ENCODE measurements around the gene NFIL3. TPM values are rescaled to one million over a fixed set of nuclear protein-coding genes. Genes with fewer than 3 reads are reported as not detected.

The NFIL3 gene
- total and polyA plus RNA-seq, 2 of the 4 experiments (the other 2 are of a cell fraction) = 27.6 to 27.7 TPM

DNA sequence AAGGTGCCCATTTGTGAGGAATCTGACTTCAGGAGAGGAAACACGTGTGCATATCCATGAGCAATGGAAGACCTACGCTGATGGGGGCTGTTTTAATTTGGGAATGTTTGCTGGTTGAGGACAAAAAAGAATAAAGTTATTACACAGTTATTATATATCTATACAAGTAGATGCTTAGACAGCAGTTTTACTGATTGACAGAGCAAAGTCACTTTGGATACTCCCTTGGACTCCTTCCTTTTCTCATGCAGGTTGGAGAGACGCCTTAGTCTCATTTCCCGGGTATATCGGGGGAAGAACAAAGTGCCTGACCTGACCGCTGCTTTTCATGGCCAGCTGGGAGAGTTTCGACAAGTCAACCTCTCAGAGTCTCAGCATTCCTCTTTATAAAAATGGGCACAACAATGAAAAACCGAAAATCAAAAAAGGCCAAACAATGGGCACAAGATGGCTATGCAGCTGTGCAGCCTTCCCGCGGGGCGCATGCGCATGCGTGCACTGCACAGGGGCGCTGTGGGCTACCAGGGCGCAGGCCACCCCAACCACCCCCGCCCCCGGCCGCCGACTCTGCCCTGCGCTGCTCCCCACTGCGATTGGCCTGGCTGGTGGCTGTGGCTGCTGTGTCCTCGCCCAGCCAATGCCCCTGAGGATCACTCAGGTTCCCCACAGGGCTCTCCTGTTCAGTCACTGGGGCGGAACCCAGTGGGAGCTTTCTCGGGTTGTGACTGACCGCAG, 18.1 kb downstream of the NFIL3 start:
- dilution Hi-C loops (cut with HindIII; ENCODE audit: low sequenced_read_pairs, unreplicated experiment) = no loop called here
- TF ChIP-seq CHD1 (IDR thresholded peaks at IDR 0.05; ENCODE audit: low read depth, low read length) (no peak), NFE2L2 (IDR thresholded peaks at IDR 0.05; ENCODE audit: low read depth, low read length) (no peak), MAFK (IDR thresholded peaks at IDR 0.05; ENCODE audit: low read depth, low read length) (peak; percentile 33; the same call in 1 of the 2 replicates)
- TF ChIP-seq, protein P1, sequence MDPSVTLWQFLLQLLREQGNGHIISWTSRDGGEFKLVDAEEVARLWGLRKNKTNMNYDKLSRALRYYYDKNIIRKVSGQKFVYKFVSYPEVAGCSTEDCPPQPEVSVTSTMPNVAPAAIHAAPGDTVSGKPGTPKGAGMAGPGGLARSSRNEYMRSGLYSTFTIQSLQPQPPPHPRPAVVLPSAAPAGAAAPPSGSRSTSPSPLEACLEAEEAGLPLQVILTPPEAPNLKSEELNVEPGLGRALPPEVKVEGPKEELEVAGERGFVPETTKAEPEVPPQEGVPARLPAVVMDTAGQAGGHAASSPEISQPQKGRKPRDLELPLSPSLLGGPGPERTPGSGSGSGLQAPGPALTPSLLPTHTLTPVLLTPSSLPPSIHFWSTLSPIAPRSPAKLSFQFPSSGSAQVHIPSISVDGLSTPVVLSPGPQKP (IDR thresholded peaks at IDR 0.05; ENCODE audit: borderline replicate concordance, low read depth, low read length) = no peak

More for the DNA sequence above, 18.1 kb downstream of the NFIL3 start:
- no peak overlapping the region for H3K9ac ChIP-seq (ENCODE audit: low read depth, low read length)
- H3K36me3 ChIP-seq (ENCODE audit: control insufficient read depth, insufficient read depth, low read length) = peaks cover 31% of the 10 kb centered on the region
- intact Hi-C loops (cut with micrococcal nuclease) (no loop called here), in situ Hi-C loops (cut with MboI; ENCODE audit: low sequenced_read_pairs) (no loop called here)
- no peak overlapping the region for H3K4ac ChIP-seq (ENCODE audit: low read depth, low read length)
- no peak overlapping the region for H3K23ac ChIP-seq (ENCODE audit: low read depth, low read length)
- no peak for ATAC-seq (ENCODE audit: low read depth)
- H2BK20ac ChIP-seq (ENCODE audit: low read depth, low read length) = no peak overlapping the region
- no peak overlapping the region for H3K18ac ChIP-seq (ENCODE audit: low read depth, low read length)
- H4K8ac ChIP-seq (ENCODE audit: low read depth in 2 of 2, low read length in 2 of 2) = no peak overlapping the region
- ChIA-PET CTCF (interaction anchor here (1.0 kb wide), 1 partner anchor 21 kb away, joined by 3 read pairs; no protein-coding TSS in a partner anchor), POLR2A (ENCODE audit: unreplicated experiment) (interaction anchor here (0.7 kb wide), 1 partner anchor 285 kb away, joined by 6 read pairs; no protein-coding TSS in a partner anchor)
- no peak overlapping the region for H4K91ac ChIP-seq (ENCODE audit: insufficient read depth, low read depth, low read length)
- no peak overlapping the region for H3K27ac ChIP-seq (ENCODE audit: insufficient read depth, low read length)
- no peak overlapping the region for H3K4me2 ChIP-seq (ENCODE audit: low read depth, low read length)
- no peak overlapping the region for H2AFZ ChIP-seq (replicated peaks; ENCODE audit: low read length, poor library complexity)
- H4K20me1 ChIP-seq (ENCODE audit: insufficient read depth, low read length) = peaks cover 23% of the 10 kb centered on the region
- H3K14ac ChIP-seq (replicated peaks; ENCODE audit: low read depth, low read length) = no peak overlapping the region
- no peak overlapping the region for H2AK5ac ChIP-seq (ENCODE audit: low read depth, low read length)
- peaks cover 33 to 52% of the 10 kb centered on the region in 2 experiments for H3K79me1 ChIP-seq (ENCODE audit: low read depth in 1 of 2, low read length in 2 of 2)
- H2BK5ac ChIP-seq (ENCODE audit: low read depth, low read length, poor library complexity, severe bottlenecking) = no peak overlapping the region
- no peak overlapping the region for H4K5ac ChIP-seq (ENCODE audit: low read depth, low read length)
- no TSS peak for BruUV-seq (replicated peaks)
- H2BK15ac ChIP-seq (ENCODE audit: low read depth, low read length) = no peak overlapping the region
- 96% methylated on average over 6 of the region's 25 CpGs; no CpG with 5 or more reads in 1 of the 2 experiments for WGBS, 2 experiments (ENCODE audit: extremely low coverage in 2 of 2, insufficient read length in 1 of 2)
- no peaks in the 10 kb centered on the region for H3K27me3 ChIP-seq (ENCODE audit: control insufficient read depth, insufficient read depth, low read length)
- no peaks in the 10 kb centered on the region for H3K9me3 ChIP-seq (ENCODE audit: control insufficient read depth, insufficient read depth, low read length)
- no peak overlapping the region for H2AK9ac ChIP-seq (replicated peaks; ENCODE audit: low read depth, low read length, poor library complexity)
- no peak for DNase-seq
- H3K4me3 ChIP-seq (ENCODE audit: insufficient read depth, low read depth, low read length) = no peak overlapping the region
- peaks cover 7% of the 10 kb centered on the region for H3K4me1 ChIP-seq (ENCODE audit: control insufficient read depth, insufficient read depth, low read length)
- no peak overlapping the region for H3K56ac ChIP-seq (ENCODE audit: extremely low read depth, insufficient read depth, low read length)
- H3K9me1 ChIP-seq (ENCODE audit: insufficient read depth, low read length) = peaks cover 13% of the 10 kb centered on the region
- H2BK120ac ChIP-seq (ENCODE audit: low read depth, low read length) = no peak overlapping the region
